GM19043 (cell line): ENCODE data around the gene PKP3.
"Not testable (repeated sequence)": the region's sequence is repeated elsewhere in the genome, so short reads cannot be mapped to it uniquely, and the experiment has no call there.

Source experiments
- ATAC-seq: cut with Tn5 transposase; IDR thresholded peaks from one replicate; pipeline ENCODE4 v1.9.1; 2021; ENCODE audit warnings: low read depth; ENCODE audit not compliant: unreplicated experiment

PKP3 gene

DNA sequence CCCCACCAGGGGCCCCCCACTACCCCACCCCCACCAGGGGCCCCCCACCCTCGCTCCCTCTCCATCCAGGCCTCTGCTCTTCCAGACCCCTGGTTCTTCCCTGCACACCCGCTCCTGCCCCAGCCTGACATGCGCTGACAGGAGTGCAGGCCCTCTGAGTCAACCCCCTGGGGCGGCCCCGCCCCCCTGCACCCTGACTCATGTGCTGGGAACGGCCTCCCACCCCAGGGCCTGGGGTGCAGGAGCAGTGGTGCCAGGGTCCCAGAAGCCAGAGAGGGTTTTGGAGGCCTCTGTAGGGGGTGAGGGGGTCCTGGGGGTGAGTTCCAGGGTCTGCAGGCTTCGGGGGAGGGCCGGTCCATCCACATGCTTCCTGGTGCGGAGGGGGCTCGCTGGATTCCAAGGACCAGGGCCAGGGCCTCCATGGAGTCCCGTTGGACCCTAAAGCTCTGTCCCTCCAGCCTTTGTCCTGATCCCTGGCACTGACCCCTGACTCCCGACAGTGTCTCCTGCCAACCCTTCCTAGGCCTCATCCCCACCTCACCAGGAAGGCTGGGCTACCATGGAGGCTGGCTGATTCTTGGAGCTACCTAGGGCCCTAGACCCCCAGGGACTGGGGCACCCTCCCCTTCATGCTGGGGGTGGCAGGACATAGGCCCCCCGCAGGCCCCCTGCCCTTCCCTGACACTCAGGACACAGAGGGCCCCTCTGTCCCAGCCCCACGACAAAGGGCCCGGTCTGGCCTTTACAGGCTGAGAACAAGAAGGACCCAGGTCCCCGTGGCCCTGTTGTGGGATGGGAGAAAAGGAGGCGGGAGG, 583 bp upstream of the PKP3 start:
- ATAC-seq: no peak

DNA sequence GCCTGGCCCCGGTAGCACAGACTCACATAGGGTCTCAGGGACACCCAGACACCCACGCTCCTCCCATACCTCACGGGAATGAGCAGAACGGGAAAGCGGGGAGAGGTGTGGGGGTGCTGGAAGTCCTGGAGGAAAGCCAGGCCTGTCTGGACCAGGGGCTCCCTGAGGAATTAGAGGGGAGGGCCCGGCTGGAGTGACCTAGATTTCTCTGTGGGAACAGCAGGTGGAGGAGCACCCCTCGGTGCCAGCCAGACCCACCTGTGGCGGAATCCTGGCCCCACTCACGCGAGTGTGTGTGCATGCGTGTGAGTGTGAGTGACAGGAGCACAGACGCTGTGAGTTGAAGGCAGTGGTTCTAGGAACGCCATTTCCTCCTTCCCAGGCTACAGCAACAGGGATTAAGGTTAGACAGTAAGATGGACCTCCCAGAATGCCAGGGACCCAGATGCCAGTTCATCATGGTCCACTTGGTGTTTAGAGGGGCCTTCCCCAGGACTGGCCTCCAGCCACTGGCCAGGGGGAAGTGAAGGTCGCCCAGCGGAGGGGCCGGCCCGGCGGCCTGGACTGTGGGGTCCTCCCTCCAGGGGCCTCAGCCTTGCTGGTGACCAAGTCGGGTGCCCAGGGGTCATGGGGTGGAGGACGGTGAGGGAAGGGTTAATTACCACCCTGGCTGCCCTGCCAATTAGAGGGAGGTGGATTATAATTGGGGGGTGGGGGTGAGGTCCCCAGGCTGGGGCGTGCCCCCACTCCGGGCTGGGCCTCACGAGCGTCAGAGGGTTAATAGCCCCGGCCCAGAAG, 1.0 kb downstream of the PKP3 start:
- no peak for ATAC-seq

DNA sequence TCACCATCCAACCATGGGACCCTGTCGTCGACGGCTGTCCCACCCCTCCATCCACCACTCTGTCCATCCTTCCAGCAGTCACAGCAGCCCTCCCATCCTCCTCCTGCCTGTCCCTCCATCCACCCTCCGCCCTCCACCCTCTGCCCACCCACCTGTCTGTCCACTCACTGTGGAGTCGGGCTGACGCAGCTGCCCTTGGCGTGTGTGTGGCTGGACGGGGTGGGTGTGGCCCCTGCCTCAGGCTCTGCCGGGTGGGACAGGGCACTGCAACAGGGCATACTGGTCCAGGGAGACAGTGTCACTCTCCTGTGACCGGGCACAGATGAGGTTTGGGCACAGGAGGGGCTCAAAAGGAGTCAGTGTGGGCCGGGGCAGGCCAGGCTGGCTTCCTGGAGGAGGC, 1.9 kb downstream of the PKP3 start:
- no peak for ATAC-seq

DNA sequence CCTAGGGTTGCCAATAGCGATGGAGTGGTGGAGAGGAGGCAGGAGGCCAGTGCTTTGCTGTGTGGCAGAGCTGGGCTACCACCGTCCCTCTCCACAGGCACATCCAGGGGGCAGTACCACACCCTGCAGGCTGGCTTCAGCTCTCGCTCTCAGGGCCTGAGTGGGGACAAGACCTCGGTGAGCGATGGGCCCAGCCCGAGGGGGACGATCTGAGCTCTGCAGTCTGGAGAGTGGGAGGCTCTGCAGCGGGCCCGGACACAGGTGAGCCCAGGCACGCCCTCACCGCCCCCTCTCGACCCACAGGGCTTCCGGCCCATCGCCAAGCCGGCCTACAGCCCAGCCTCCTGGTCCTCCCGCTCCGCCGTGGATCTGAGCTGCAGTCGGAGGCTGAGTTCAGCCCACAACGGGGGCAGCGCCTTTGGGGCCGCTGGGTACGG, 2.5 kb downstream of the PKP3 start:
- peak; percentile 21 for ATAC-seq

DNA sequence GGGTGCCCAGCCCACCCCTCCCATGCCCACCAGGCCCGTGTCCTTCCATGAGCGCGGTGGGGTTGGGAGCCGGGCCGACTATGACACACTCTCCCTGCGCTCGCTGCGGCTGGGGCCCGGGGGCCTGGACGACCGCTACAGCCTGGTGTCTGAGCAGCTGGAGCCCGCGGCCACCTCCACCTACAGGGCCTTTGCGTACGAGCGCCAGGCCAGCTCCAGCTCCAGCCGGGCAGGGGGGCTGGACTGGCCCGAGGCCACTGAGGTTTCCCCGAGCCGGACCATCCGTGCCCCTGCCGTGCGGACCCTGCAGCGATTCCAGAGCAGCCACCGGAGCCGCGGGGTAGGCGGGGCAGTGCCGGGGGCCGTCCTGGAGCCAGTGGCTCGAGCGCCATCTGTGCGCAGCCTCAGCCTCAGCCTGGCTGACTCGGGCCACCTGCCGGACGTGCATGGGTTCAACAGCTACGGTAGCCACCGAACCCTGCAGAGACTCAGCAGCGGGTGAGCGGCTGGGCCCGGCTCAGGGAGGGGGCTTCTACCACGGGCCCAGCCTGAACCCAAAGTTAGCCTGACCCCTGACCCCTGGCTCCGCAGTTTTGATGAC, 3.0 kb downstream of the PKP3 start:
- peak; percentile 74 for ATAC-seq

DNA sequence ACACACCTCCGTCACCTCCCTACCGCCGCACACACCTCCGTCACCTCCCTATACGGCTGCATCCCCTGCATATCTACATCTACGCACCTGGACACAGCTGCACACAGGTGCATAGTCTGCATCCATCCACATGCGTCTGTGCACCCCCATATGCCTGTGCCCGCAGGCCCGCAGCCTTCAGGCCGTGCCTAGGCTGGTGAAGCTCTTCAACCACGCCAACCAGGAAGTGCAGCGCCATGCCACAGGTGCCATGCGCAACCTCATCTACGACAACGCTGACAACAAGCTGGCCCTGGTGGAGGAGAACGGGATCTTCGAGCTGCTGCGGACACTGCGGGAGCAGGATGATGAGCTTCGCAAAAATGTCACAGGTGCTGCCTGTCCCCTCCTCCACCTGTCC, 4.8 kb downstream of the PKP3 start:
- ATAC-seq: no peak

DNA sequence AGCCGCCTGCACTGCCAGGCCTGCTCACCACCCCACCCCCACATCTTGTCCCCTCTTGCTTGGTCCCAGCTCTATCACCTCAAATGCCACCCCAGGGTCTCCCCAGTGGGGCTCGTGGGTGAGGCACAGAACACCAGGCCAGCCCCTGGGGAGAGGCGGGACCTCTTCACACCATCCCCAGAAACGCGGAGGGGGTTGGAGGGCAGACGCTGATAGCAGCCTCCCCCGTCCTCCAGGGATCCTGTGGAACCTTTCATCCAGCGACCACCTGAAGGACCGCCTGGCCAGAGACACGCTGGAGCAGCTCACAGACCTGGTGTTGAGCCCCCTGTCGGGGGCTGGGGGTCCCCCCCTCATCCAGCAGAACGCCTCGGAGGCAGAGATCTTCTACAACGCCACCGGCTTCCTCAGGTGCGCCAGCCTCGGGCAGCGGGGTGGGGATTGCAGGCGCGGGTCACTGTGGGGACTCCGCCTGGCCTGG, 5.8 kb downstream of the PKP3 start:
- no peak for ATAC-seq

DNA sequence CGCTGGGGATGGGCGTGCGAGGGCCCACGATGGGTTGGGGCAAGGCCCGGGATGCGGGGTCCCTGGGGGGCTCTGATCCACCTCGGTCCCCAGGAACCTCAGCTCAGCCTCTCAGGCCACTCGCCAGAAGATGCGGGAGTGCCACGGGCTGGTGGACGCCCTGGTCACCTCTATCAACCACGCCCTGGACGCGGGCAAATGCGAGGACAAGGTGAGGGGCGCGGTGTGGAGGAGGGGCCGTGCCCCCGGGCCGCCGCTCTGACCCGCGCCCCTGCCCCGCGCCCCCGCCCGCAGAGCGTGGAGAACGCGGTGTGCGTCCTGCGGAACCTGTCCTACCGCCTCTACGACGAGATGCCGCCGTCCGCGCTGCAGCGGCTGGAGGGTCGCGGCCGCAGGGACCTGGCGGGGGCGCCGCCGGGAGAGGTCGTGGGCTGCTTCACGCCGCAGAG, 6.3 kb downstream of the PKP3 start:
- ATAC-seq: no peak

DNA sequence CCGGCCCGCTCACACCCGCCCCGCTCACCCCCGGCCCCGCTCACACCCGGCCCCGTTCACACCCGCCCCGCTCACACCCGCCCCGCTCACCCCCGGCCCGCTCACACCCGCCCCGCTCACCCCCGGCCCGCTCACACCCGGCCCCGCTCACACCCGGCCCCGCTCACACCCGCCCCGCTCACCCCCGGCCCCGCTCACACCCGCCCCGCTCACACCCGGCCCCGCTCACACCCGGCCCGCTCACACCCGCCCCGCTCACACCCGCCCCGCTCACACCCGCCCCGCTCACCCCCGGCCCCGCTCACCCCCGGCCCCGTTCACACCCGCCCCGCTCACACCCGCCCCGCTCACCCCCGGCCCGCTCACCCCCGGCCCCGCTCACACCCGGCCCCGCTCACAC, 7.2 kb downstream of the PKP3 start:
- ATAC-seq: not testable (repeated sequence)

DNA sequence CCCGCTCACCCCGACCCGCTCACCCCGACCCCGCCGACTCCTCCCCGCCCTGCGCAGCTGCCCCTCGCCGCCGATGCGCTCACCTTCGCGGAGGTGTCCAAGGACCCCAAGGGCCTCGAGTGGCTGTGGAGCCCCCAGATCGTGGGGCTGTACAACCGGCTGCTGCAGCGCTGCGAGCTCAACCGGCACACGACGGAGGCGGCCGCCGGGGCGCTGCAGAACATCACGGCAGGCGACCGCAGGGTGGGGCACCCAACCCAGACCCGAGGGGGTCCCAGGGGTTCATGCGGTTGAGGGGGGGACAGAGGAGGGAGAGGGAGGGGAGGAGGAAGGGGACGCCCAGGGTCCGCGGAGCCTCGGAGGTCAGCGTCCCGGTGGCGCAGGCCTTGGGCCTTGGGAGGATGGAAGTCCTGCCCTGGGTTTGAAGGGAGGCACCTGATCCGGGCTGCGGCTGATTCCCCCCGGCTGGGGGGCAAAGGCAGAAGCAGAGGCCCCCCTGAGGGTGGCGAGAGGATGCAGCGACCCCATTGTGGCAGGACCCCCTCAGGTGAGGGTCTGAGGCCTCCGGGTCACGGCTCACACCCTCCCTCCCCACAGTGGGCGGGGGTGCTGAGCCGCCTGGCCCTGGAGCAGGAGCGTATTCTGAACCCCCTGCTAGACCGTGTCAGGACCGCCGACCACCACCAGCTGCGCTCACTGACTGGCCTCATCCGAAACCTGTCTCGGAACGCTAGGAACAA, 9.2 kb downstream of the PKP3 start:
- ATAC-seq: no peak

DNA sequence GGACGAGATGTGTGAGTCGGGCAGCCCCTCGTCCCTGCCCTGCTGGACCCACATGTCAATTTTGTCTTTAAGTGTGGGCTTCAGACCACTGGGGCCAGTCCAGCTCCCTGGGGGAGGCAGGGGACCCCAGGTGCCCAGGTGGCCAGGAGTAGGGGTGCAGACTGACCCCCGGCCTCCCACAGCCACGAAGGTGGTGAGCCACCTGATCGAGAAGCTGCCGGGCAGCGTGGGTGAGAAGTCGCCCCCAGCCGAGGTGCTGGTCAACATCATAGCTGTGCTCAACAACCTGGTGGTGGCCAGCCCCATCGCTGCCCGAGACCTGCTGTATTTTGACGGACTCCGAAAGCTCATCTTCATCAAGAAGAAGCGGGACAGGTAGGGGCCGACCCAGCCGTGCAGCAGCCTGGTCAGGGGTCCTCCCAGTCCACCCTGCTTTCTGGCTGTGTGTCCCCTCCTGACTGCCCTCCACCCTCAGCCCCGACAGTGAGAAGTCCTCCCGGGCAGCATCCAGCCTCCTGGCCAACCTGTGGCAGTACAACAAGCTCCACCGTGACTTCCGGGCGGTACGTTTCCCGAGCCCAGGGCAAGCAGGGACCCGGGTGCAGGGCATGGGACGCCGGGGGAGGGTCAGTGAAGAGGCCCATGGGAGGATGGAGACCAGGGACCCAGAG, 9.9 kb downstream of the PKP3 start:
- ATAC-seq: no peak

DNA sequence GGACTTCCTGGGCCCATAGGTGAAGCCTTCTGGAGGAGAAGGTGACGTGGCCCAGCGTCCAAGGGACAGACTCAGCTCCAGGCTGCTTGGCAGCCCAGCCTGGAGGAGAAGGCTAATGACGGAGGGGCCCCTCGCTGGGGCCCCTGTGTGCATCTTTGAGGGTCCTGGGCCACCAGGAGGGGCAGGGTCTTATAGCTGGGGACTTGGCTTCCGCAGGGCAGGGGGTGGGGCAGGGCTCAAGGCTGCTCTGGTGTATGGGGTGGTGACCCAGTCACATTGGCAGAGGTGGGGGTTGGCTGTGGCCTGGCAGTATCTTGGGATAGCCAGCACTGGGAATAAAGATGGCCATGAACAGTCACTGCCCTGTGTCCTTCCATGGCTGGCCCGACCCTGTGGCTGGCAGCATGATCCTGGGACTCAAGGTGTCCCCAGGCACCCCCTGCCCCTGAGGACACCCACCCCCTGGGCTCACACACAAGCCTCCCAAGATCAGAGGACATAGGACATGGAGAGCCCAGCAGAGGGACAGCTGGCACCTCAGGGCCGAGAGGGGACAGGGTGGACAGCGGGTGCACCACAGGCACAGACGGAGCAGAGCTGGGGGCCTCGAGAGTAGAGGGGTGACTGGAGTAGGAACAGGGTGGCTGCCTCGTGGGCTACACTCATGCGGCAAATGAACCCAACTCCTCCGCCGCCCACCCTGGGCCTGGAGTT, 10.7 kb downstream of the PKP3 start:
- ATAC-seq: no peak

DNA sequence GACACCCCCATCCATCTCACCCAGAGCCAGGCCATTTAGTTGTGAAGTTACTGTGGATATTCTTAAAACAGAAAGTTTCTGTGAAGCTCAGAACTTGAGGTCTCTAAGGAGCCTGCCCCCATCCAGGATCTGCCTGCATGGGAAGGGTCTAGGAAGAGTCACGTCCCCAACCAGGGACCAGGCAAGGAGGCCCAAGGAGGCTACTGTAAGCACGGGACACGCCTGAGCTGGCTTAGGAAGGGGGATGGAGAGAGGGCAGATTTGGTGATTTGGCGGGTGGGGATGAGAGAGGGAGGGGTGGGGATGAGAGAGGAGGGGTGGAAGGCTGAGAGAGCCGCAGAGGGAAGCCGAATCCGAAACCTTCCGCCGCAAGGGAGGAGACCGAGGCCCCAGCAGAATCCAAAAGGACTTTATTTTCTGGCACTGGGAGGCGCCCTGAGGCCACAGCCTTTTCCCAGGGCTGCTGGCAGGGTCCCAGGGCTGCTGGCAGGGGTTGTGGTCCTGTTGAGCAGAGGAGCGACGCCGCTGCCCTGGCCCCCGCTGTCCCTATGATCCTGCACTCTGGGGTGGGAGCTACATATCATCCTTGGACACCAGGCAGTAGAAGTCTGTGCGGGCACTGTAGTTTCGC, 11.4 kb downstream of the PKP3 start:
- ATAC-seq: no peak

DNA sequence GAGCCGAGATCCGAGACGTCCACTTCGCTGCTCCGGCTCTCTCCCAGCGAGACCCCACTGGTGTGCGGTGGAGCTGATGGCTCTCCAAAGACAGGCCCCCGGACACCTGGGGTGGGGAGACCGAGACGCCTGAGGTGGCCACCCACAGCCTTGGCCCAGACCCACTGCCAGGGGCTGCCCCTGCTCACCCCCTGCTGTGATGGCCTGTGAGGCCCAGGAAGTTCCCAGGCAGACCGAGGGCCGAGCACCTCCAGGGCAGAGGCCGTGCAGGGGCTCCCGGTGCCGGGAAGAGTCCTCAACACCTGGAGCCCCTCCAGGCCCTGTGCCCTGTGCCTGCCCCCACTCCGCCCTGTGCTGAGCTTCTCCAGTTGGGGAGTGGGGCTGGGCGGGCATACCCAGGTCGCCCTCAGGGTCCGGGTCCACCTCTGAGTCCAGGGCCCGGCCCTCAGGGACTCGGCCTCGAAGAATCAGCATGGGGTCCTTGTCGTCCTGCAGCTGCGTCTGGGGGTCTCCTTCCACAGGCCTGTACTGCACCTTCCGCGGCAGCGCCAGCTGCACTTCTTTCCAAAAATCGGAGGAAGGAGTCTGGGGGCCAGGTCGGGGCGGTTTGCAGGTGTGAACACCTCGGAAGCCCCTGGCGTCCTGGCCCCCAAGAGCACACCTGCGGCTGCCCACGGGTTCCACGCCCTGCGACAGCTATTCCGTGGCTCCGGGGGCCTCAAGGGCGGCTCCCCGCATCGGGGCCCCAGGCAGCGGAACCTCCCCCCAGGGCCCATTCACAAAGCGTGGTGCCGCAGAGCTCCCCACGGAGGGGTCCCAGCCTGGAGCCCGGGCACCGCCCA, 12.2 kb downstream of the PKP3 start:
- no peak for ATAC-seq

DNA sequence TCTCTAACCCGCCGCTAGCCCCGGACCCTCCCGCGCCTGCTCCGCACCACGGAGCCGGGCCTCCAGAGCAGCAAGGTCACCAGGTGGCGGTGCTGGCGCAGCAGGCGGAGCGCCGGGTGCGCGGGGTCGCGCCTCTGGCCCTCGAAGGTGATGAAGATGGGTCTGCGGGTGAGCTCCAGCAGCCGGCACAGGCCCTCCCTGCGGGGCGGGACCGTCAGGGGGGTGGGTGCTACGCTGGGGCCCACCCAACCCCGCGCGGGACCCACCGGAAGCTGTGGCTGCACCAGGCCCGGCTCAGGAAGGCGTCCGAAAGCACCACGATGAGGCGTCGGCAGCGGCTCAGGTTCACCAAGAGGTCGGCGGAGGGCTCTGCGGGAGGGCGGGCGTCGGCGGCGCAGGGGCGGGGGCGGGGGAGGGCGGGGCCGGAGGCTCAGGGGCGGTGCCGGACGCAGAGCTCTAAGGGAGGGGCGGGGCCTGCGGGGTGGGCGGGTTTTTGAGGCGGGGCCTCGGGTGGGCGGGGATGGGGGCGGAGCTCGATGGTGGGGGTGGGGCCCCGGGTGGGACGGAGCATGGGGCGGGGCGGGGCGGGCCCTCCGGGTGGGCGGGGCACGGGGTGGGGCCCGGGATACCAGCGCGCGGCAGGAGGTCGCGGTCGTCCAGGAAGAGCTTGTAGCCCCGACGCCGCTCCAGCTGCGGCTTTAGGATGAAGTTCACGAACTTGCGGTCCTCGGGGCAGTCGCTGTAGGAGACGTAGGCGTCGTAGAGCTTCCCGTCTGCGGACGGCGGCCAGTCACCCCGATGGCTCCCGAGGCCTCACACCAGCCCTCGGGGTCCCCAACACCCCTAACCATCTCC, 13.0 kb downstream of the PKP3 start:
- peak; percentile 80 for ATAC-seq

DNA sequence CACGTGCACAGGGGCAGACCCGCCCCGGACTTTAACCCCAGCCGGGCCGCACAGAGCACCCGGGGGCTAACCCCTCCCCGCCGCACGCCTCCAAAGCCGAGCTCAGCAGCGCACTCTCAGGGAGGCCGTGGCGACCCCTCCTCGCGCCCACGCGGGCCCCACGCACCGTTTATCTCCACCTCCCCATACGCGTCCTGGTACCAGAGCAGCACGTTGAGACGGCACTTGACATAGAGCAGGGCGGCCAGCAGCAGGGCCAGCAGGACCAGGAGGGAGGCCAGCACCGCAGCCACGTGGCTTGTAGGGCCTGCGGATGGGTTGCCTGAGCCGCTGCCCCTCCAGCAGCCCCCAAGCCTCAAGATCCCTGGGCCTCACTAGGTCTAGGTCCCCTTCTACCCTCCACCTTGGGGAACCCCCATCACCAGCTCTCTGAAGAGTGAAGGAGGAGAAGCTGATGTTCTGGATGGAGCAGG, 13.7 kb downstream of the PKP3 start:
- ATAC-seq: no peak
